ENCODE results near the gene SHROOM1. TPM values are rescaled to one million over a fixed set of nuclear protein-coding genes. Genes with fewer than 3 reads are reported as not detected.
A peak's percentile ranks its signal among the peaks of the same experiment; 100 is the strongest.

Gene SHROOM1
- total and polyA plus RNA-seq, 9 of the 15 experiments (the other 6 are each of a cell fraction or from before 2014, with no cell fraction given) = 0.44 to 26.5 (median 11.9) TPM

GRCh38 chr5:132773601-132774355 lies 56.7 kb downstream of the SHROOM1 start (continued):
- TF ChIP-seq ZBTB49 (CRISPR knock-in tag; IDR thresholded peaks at IDR 0.05; ENCODE audit: borderline replicate concordance) (no peak), BRD9 (IDR thresholded peaks at IDR 0.05; ENCODE audit: low read depth, partially characterized antibody) (no peak), ZBTB5 (IDR thresholded peaks at IDR 0.05) (no peak), BDP1 (IDR thresholded peaks at IDR 0.05; ENCODE audit: insufficient read depth, insufficient read length) (no peak), ZKSCAN8 (CRISPR knock-in tag; IDR thresholded peaks at IDR 0.05) (no peak), ETS2 (tag; IDR thresholded peaks at IDR 0.05; ENCODE audit: borderline replicate concordance, poor library complexity, severe bottlenecking) (no peak), ZNF764 (CRISPR knock-in tag; IDR thresholded peaks at IDR 0.05; ENCODE audit: low read depth) (no peak), PRMT5 (CRISPR knock-in tag; IDR thresholded peaks at IDR 0.05) (no peak), FOXO4 (CRISPR knock-in tag; IDR thresholded peaks at IDR 0.05) (no peak), TFAP4 (CRISPR knock-in tag; IDR thresholded peaks at IDR 0.05; ENCODE audit: borderline replicate concordance) (no peak), ETV1 (tag; conservative IDR thresholded peaks at IDR 0.05; ENCODE audit: low read depth) (peak; percentile 78), ZKSCAN3 (CRISPR knock-in tag; IDR thresholded peaks at IDR 0.05) (no peak), BRCA1 (IDR thresholded peaks at IDR 0.05) (no peak), BRCA1 (CRISPR knock-in tag; IDR thresholded peaks at IDR 0.05) (no peak), KDM1A (IDR thresholded peaks at IDR 0.05) (no peak), ZNF76 (CRISPR knock-in tag; IDR thresholded peaks at IDR 0.05; ENCODE audit: borderline replicate concordance) (no peak), HEY1 (CRISPR knock-in tag; IDR thresholded peaks at IDR 0.05; ENCODE audit: borderline replicate concordance) (no peak), KAT7 (CRISPR knock-in tag; IDR thresholded peaks at IDR 0.05; ENCODE audit: borderline replicate concordance) (no peak)

Measured in K562 (cell line).